HG03558 (cell line): ENCODE results near the gene TCF19.

ENCODE experiments used
- ATAC-seq: cut with Tn5 transposase; IDR thresholded peaks from one replicate; pipeline ENCODE4 v1.9.1; 2021; ENCODE audit warnings: moderate number of reproducible peaks; ENCODE audit not compliant: unreplicated experiment; ENCODE audit errors: extremely low read depth

The TCF19 gene

DNA sequence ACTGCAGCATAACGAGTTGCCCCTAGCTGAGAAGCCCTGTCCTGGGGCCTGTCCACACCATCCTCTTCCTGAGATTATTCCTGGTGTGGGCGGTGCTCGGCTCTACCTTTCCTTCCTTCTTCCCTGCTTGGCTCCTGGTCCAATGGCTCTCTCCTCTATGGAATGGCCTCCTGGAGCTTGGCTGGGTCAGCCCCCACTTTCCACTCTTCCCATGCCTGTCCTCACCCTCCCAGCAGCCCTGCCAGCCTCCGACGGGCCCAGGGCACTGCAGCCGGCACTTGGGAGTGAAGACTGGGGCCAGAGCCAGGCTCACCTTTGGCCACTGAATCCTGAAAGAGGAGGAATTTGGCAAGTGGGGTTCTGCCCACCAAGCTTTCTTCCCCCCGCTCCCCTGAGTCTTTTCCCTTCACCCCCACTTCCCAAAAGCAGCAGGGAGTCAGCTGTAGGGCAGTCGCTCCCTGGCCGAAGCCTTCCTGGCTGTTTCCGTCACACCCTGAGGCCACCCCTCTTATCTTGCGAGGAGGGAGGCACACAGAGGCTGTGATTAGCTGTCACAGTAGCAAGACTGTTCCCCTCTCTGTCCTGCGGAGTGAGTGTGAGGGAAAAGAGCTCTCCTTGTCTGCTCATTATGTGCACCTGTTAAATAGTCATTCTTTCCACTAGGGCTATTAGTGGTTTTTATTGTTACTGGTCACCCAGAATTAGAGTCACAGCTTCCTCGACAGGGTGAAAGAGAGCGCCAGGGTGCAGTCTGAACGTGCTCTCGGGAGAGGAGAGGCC lies 31.8 kb upstream of the TCF19 start:
- no peak for ATAC-seq

DNA sequence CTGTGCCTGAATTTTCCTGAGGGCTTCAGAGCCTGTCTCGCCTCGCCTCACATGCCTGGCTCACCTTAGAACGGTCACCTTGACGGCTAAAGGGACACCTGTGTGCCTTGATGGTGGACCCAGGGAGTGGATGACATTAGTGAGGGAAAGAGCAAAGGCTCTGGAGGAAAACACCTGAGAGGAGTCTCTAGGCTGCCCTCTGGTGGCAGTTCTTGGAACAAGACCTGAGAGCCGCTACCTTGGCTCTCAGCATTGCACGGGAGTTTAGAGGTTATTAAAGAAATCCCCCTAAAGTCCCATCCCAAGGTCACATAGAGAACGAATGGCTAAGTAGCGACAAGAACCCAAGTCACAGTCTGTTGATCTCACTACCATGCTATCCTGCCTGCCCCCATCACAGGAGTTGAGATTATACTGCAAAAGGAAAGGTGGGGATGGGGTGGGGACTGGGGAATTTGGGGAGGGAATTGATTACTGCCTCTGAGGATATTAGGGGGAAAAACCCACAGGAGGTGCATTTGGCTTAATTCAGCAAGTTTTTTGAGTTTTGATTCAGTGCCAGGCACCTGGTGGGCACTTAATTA lies 30.2 kb upstream of the TCF19 start:
- no peak for ATAC-seq

DNA sequence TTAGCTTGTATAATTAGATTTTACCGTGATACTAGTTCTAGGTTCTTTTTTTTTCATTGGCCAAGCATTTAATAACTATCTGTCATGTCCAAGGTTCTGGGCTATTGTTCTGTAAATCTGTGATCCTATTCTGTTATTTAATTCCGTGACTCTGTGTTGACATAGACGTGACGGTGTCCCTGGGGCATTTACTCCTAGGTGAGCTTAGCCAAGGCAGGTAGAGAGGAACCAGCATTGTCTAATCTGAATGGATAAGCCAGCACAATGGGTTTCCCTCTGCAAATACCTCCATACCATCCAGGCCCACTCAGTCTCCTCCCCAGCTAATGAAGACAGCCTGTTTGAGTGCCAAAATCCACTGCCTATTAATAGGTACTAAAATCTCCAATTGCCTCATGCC lies 29.3 kb upstream of the TCF19 start:
- ATAC-seq: no peak

DNA sequence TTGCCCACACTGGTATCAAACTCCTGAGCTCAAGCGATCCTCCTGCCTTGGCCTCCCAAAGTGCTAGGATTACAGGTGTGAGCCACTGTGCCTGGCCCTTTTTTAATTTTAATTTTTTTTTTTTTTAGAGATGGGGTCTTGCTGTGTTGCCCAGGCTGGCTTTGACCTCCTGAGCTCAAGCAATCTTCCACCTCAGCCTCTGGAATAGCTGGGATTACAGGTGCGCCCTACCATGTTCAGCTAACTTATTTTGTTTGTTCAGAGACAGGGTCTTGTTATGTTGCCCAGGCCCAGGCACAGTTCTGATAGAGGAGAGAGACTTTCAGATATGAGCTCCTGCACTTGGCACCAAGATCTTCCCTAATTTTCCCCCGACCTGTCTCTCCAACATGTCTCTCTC lies 27.6 kb upstream of the TCF19 start:
- ATAC-seq: no peak

DNA sequence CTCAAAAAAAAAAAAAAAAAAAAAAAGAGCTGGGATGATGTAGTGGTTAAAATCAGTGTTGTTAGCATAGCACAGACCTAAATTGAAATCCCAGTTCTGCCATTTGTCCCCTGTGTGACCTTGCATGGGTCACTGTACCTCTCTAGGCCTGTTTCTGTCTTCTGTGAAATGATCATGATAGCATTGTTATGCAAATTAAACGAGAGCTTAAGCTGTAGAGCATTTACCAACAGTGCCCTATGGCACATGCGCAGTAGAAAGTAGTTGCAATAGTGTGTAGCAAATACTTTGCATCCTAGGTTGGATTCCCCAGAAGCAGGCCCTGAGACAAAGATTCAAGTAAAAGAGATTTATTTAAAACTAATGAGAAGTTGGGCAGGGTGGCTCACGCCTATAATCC lies 26.8 kb upstream of the TCF19 start:
- ATAC-seq: no peak

DNA sequence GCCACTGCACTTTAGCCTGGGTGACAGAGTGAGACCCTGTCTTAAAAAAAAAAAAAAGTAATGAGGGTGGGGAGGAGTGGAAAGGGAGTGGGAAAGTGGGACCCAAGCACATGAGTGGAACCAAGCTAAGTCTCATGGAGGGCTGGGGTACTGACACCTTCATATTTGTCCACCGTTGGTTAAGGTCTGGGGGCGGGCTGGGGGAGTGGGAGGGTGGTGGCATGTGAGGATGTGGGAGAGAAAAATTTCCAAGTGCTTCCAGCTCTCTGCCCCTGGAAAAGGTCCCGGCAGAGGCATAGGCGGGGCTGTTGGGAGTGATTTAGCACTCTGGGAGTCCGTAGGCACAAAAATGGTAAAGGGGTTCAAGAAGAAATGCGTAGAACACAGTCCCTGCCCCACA lies 25.6 kb upstream of the TCF19 start:
- ATAC-seq: no peak

DNA sequence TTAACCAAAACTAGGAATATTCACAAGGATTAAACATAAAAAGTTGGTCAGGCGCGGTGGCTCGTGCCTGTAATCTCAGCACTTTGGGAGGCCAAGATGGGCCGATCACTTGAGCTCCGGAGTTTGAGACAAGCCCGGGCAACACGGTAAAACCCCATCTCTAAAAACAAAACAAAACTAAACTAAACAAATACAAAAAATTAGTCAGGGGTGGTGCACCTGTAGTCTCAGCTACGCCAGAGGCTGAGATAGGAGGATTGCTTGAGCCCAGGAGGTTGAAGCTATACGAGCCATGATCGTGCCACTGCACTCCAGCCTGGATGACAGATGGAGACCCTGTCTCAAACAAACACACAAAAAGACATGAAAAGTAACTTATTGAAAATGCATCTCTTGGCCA lies 22.7 kb upstream of the TCF19 start:
- ATAC-seq: no peak

DNA sequence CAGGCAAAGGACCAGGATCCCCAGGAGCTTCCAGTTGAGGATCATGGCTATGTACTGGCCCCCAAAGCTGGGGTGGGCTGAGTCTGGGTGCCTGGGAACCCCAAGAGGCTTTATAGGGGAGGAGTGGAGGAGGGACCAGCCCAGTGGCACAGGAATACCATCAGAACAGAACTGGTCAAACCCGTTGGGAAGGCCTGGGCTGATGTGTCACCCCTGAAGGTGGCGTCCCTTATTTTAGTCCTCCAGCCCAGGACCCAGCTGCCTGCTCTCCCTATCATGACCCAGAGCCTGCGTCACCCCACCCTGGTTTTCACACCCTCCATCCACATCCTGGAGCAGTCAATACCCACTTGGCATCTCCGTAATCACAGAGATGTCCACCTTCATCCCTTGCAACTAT lies 19.4 kb upstream of the TCF19 start, which contains the start of gene PSORS1C2:
Gene PSORS1C2, minus strand, starts transcription at position 85 of the 400 bp plus-strand sequence. Its CDS starts 40 bp downstream, at position 45.
- ATAC-seq: no peak

DNA sequence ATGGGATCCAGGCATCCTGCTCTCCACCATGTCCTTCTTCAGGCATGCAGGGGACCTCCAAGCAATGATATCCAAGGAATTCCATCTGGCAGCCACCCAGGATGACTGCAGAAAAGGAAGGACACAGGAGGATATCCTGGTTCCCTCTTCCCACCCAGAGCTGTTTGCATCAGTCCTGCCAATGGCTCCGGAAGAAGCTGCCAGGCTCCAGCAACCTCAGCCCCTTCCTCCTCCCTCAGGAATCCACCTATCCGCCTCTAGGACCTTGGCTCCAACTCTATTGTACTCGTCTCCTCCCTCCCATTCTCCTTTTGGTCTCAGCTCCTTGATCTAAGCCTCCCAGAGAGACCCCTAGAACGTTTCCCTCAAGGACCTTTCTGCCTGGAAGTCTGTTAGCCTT lies 18.8 kb upstream of the TCF19 start:
- ATAC-seq: no peak

DNA sequence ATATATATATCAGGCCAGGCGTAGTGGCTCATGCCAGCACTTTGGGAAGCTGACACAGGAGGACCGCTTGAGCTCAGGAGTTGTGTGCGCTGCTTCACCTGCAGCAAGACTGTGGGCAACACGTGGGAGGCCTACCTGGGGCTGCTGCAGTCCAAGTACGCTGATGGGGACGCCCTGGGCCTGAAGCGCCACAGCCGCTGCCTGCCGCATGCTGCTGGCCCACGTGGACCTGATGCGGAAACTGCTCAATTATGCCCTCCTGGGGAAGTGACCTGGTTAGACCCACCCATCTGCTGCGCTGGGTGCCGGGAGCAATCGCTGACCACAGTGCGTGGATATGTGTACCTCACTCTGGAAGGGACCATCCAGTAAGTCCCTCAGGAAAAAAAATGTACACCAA lies 17.7 kb upstream of the TCF19 start:
- no peak for ATAC-seq

DNA sequence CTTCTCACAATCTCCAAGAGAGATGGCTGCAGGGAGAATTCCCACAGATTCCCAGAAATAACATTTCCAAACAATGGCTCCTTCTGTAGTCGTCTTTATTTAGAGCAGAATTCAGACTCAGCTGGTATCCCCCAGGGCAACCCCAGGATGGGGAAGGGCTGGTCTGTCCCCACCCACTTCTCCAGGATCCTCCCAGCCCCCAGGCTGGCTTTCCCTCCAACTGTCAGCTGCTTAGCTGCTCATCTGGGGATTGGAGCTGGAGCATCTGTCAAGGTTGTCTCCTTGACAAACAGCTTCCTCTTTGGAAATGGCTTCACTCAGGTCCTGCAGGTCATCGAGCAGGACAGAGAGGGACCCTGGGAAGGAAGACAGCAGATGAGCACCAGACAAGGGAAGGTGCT lies 16.0 kb upstream of the TCF19 start:
- no peak for ATAC-seq

DNA sequence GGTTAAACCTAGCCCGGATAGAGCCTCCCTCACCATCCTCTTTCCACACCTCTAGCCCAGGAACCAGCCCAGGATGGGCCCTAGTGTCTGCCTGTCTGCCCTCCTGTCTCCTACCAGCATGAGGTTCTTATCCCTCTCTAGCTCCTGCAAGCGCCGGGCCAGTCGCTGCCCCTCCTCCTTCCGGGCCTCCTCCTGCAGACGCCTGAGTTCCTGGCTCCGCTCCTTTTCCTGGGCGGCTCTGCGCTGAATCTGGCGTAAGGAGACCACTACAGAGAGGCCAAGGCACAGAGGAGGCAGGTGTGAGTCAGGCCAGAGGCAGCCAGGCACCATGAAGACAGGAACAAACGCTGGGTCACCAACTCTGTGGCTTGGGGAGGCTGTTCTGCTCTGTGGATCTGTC lies 15.2 kb upstream of the TCF19 start:
- ATAC-seq: no peak

DNA sequence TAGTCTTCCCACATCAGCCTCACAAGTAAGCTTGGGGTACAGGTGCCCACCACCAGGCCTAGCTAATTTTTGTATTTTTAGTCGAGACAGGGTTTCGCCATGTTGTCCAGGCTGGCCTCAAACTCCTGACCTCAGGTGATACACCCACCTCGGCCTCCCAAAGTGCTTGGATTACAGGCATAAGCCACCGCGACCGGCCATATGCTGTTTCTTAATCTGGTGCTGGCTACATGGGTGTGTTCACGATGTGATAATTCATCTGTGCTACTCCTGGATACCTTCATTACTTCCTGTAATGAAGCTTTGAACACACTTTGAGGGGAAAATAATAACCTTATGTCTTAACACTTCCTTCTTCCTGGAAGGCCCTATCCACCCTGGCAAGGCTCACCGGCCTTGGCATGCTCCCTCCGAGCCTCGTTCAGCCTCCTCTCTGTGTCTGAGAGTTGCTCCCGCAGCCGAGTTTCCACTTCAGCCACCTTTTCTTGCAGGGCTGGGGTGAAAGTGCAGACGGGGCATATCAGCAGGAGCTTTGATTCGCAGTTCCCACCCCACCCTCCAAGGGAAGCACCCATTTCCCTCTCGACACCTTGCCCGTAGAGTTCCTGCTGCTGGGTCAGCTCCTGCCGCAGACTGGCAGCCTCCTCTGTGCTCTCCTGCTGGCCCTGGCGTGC lies 14.0 kb upstream of the TCF19 start:
- no peak for ATAC-seq

DNA sequence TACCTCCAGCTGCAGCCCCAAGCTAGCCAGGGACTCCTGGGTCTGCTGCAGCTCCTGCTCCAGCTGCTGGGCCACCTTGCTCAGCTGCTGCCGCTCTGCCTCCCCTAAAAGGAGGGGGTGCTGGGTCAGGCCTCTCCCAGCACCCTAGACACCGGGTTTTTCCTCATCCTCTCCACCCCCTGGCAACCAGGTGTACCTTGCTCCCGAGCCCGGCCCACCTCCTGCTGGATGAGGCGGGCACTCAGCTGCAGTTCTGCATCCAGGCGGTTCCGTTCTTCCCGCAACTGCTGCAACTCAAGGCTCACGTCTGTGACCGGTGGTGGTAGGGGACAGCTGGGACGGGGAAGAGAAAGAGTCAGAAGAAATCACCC lies 13.4 kb upstream of the TCF19 start:
- no peak for ATAC-seq

DNA sequence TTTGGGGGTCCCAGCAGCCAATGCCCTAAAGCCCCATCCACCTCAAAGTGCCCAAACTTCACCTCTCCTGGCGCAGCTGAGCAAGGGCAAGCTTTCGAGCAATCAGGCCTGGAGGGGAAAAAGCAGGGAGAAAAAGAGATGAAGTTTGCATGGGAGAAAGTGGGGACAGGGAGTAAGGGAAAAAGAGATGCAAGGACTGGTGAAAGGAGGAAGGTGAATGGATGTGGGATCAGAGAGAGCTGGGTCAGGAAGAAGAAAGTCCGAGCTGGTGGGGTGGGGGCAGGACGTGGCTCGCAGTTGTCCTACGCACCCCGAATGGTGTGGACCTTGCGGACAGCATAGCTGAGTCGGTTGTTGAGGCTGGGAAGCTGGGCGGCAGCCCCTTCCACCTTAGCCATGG lies 13.0 kb upstream of the TCF19 start:
- ATAC-seq: no peak

DNA sequence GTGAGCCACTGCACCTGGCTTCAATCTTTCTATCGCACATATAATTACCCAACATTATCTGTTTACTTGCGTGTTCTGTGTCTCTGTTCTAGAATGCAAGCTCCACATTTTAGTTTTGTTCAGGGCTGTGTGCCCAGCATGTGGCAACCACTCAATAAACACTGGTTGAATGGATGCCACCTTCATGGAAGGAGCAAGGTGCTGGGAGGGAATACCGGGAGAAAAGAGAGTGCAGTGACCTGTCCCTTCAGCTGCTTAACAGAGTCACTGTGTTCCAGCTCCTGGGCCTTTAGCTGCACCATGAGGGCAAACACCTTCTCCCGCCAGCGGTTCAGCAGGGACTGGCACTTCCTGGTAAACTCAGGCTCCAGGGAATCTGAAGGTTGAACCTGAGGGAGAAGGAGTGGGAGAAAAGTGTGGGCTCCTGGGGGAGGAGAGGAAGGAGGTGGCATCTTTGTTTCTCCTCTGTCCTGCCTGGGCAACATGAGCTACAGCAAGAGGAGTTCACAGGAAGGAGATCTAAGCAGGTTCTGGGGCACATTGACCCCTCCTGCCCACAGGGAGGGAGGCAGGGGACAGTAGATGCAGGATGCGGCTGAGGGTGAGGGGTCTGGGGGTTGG lies 8.5 kb upstream of the TCF19 start:
- ATAC-seq: no peak

DNA sequence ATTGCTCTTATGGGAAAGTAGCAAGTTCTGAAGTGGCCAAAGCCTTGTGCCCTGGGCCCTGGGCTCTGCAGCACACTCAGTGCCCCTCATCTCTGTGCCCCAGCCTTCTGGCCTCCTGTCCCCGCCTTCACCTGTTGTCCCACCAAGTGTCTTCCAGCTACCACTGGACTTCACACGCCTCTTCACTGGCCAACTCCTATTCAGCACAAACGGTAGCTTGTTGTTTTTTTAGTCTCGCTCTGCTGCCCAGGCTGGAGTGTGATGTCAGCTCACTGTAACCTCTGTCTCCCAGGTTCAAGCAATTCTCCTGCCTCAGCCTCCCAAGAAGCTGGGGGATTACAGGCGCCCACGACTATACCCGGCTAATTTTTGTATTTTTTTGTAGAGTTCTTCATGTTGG lies 5.6 kb upstream of the TCF19 start:
- no peak for ATAC-seq

DNA sequence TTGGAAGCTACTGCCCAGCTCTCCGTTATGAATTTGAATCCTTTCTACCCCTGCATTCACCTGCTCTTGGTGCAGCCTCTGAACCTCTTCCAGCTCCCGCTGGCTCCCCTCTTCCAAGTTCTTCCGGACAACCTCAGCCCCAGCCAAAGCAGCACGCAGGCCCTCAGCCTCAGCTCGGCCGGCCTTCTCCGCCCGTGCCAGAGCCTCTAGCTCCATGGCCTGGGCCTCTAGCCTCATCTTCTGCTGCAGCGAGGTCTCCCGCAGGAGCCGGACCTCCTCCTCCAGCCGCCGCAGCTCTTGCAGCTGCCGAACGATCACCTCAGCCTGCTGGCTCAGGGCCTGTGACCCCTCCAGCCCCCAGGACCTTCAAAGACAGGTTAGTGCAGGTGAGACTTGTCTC lies 4.0 kb upstream of the TCF19 start:
- ATAC-seq: no peak

DNA sequence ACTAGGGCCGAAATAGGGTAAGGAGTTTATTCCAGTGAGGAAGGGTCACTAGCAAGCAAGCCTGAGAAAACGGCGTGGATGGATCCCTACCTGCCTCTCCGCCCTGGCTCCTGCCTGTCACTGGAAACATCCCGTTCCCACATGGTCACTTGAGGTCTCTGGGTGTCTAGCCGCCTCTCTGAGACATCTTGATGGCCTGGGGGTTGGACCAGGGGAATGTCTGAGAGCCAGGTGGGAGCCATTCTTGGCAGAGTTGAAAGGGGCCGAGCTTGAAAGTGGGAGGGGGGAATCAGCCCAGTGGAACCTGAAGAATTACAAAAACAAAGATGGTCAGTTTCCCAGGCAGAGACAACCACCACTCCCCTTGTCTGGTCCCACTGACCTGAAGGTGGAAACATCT lies 1.7 kb upstream of the TCF19 start:
- no peak for ATAC-seq

DNA sequence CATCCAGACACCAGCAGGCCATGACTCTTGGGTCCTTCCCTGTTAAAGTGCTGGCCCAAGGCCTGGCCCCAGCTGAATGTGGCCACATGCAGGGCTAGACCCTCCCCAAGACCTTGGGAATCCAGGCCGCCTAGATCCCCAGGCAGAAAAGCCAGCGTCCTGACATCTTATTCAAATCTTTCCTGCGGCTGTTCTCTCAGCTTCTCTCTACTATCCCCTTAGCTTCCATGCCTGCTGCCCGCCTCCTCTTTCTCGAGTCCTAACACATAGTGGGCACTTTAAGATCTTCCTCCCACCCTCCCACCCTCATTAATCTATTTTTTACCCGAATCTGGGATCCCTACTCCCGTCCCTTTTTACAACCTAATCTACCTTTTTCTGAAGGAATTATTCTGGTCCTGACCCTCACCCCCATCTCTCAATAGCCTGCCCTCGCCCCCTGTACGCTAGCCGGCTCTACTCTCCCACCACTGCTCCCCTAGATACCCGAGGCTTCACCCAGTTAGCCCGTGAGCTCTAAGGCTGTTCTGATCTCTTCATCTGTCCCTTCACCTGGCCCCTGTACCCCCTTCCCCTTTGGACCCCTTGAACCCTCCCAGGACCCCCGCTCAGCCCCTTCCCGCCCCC lies 763 bp upstream of the TCF19 start, which contains the start of gene CCHCR1:
Gene CCHCR1, minus strand, starts transcription at position 290 of the 627 bp plus-strand sequence. Its CDS starts 202 bp downstream, at position 88.
- ATAC-seq: no peak
